CD8-positive, alpha-beta memory T cell (primary cell): ENCODE results near the gene MAEA. TPM values are rescaled to one million over a fixed set of nuclear protein-coding genes. Genes with fewer than 3 reads are reported as not detected.

Experiments used
- CTCF ChIA-PET: fragments of 350-600 bp; sonication (Branson Sonifier 250); formaldehyde crosslinking; loops from one replicate; lab custom pipeline; 2021; ENCODE audit warnings: antibody characterized with exemption; lab: Charles Lee
- POLR2A ChIA-PET: fragments of 350-600 bp; sonication (Branson Sonifier 250); formaldehyde crosslinking; loops from one replicate; lab custom pipeline; 2021; ENCODE audit warnings: antibody characterized with exemption; lab: Charles Lee
- DNase-seq, 5 donors: peaks; one replicate each; pipeline versions ENCODE4 v3.0.0 to v3.0.0-alpha.2; 2020 to 2022; ENCODE audit warnings: mixed read lengths in 1 of 5
- H3K27ac ChIP-seq: one replicate; pipeline ENCODE4 v1.7.0; 2013; ENCODE audit warnings: low read depth, mild to moderate bottlenecking, low read length, moderate library complexity
- H3K27me3 ChIP-seq: 2 replicates; pipeline ENCODE4 v1.7.0; 2013; ENCODE audit warnings: low read length, mild to moderate bottlenecking; ENCODE audit not compliant: insufficient read depth, poor library complexity, severe bottlenecking
- H3K36me3 ChIP-seq: 2 replicates; pipeline ENCODE4 v1.7.0; 2013; ENCODE audit warnings: mild to moderate bottlenecking, low read length, moderate library complexity; ENCODE audit not compliant: insufficient read depth
- H3K4me1 ChIP-seq: 2 replicates; pipeline ENCODE4 v1.7.0; 2013; ENCODE audit warnings: mild to moderate bottlenecking, low read length, moderate library complexity; ENCODE audit not compliant: insufficient read depth
- H3K4me3 ChIP-seq: 2 replicates; pipeline ENCODE4 v1.7.0; 2013; ENCODE audit warnings: mild to moderate bottlenecking, low read length
- H3K9me3 ChIP-seq: 2 replicates; pipeline ENCODE4 v1.7.0; 2013; ENCODE audit warnings: mild to moderate bottlenecking, low read length
- H3K27ac Mint-ChIP-seq, 8 donors: one replicate each; pipeline ENCODE4 v1.8.0; 2020 to 2021; ENCODE audit warnings: mixed read lengths in 8 of 8, mild to moderate bottlenecking in 6 of 8, inconsistent platforms in 3 of 8, moderate library complexity in 3 of 8
- H3K27me3 Mint-ChIP-seq, 2 donors: one replicate each; pipeline ENCODE4 v1.8.0; 2020 to 2021; ENCODE audit warnings: mixed read lengths in 2 of 2, mild to moderate bottlenecking in 1 of 2, moderate library complexity in 1 of 2
- H3K36me3 Mint-ChIP-seq, 3 donors: one replicate each; pipeline ENCODE4 v1.8.0; 2020 to 2021; ENCODE audit warnings: mixed read lengths in 3 of 3, inconsistent platforms in 1 of 3, mild to moderate bottlenecking in 1 of 3
- H3K4me1 Mint-ChIP-seq, 3 donors: one replicate each; pipeline ENCODE4 v1.8.0; 2020 to 2021; ENCODE audit warnings: mixed read lengths in 3 of 3, inconsistent platforms in 1 of 3, mild to moderate bottlenecking in 1 of 3
- H3K4me3 Mint-ChIP-seq, 7 donors: one replicate each; pipeline ENCODE4 v1.8.0; 2020 to 2021; ENCODE audit warnings: mixed read lengths in 7 of 7, mild to moderate bottlenecking in 6 of 7, moderate library complexity in 4 of 7, inconsistent platforms in 2 of 7
- H3K9me3 Mint-ChIP-seq, 5 donors: one replicate each; pipeline ENCODE4 v1.8.0; 2020 to 2022; ENCODE audit warnings: mixed read lengths in 5 of 5, mild to moderate bottlenecking in 3 of 5, moderate library complexity in 2 of 5, inconsistent platforms in 1 of 5
- polyA plus RNA-seq: library from polyadenylated mRNA; unstranded; fragments of 300-500 nt; fragmentation: Illumina TruSeq; gene quantifications from one replicate; pipeline ENCODE4 v1.2.3, GENCODE V29; 2021
- total RNA-seq, 2 experiments: library from RNA; stranded (reverse); gene quantifications; one replicate each; pipeline ENCODE4 v1.2.3, GENCODE V29; 2021

MAEA gene
- total and polyA plus RNA-seq, 3 experiments from 2014 or later: 59.4 to 75.3 (median 63.8) TPM

DNA sequence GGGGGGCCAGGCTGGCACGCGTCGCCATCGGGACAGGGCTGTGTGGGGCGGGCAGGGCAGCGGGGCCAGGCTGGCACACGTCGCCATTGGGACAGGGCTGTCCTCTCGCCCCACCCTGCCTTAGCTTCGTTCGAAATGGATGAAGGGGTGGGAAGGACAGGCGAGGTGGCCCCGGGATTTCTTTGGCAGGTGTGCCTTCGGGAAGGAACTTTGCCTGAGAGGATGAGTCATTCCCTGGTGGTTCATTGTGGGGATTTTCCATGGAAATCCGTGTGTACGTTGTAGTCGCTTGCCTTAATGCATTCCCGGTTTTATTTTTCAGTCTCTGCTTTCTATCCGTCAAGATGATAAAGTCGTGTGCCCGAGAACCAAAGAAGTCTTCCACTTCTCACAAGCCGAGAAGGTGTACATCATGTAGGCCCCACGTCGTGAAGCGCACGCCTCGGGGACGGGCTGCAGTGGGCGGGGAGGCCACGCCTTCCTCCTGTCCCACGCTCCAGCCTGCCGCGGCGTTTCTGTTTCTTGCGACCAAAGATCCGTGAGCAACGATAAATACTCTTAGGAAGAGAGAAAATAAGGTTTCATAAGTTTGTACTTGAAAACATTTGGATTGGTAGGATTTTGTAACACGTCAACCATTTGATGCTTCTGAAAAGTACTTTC lies 49.2 kb downstream of the MAEA start:
- Mint-ChIP-seq H3K27ac (peak overlapping the region in 4 of 8 donors; percentile 19 to 54 (median 41)), H3K4me3 (no peak overlapping the region), H3K36me3 (peaks cover 15 to 74% (median 22%) of the 10 kb centered on the region in 3 donors), H3K27me3 (peaks cover 0 to 1% of the 10 kb centered on the region in 2 donors), H3K4me1 (peaks cover 3 to 24% (median 23%) of the 10 kb centered on the region in 3 donors), H3K9me3 (no peaks in the 10 kb centered on the region)
- no peaks in the 10 kb centered on the region for H3K9me3 ChIP-seq
- H3K27me3 ChIP-seq: no peaks in the 10 kb centered on the region
- H3K4me1 ChIP-seq: no peaks in the 10 kb centered on the region
- peaks cover 45% of the 10 kb centered on the region for H3K36me3 ChIP-seq
- no peak overlapping the region for H3K4me3 ChIP-seq
- no peak for DNase-seq
- ChIA-PET POLR2A (no interaction called here), CTCF (interaction anchor here (2.6 kb wide), 1 partner anchor 9 kb away, joined by 8 read pairs; no protein-coding TSS in a partner anchor)
- H3K27ac ChIP-seq: no peak overlapping the region

DNA sequence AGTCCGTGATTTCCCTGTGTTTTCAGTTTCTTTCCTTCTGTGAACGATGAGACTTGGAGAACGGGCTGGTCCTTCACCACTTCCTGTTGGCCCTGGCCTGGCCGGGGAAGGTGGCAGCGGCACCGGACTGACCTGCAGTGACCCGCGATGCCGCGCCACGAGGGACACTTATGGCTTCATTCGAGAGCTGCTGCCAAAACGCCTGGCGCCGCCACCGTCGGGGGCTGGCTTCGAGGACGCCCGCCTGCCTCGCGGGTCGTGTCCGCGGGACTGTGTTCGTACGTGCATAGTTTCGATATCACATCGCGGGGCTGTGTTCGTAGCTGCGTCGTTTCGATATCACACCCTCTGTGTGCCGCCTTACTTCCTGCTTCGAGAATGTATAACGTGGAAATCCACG lies 49.8 kb downstream of the MAEA start:
- Histone ChIP-seq H3K4me1 (no peaks in the 10 kb centered on the region), H3K27me3 (no peaks in the 10 kb centered on the region), H3K27ac (no peak overlapping the region), H3K9me3 (no peaks in the 10 kb centered on the region), H3K4me3 (no peak overlapping the region), H3K36me3 (peaks cover 45% of the 10 kb centered on the region)
- Mint-ChIP-seq H3K4me1 (peaks cover 2 to 25% (median 22%) of the 10 kb centered on the region in 3 donors), H3K27ac (no peak overlapping the region), H3K36me3 (peaks cover 15 to 69% (median 22%) of the 10 kb centered on the region in 3 donors), H3K4me3 (no peak overlapping the region), H3K9me3 (no peaks in the 10 kb centered on the region), H3K27me3 (peaks cover 0 to 1% of the 10 kb centered on the region in 2 donors)
- DNase-seq: peak in 1 of 5 donors; percentile 36
- ChIA-PET CTCF (interaction anchor here (1.1 to 2.6 kb wide), 2 partner anchors 9 to 13 kb away, joined by 4 to 8 read pairs; no protein-coding TSS in a partner anchor), POLR2A (no interaction called here)

DNA sequence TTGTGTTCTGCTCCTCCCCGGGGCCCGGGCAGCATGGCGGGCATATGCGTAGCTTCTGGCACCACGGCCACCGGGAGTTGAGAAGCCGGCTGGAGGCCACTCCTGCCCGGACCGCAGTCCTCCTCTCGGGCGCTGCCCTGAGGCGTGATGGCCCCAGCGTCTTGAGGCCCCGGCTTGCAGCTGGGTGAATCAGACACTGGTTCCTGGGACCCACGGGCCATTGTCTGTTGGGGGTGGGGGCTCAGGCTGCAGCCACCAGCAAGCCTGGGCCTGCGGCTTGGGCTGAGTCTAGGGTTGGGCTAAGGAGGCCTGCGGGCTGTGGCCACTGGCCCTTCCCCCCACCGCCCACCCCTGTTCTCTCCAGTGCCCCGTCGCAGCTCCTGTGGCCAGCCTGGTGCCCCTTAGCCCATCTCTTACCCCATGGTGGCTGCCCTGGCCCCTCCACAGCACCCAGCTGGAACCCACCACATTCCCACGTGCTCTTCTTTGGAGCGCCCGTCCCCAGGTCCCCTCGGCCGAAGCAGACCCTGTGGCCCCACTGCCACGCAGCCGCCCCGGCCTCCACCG lies 50.6 kb downstream of the MAEA start:
- Mint-ChIP-seq H3K9me3 (no peaks in the 10 kb centered on the region), H3K27ac (no peak overlapping the region), H3K4me1 (peaks cover 9 to 25% (median 25%) of the 10 kb centered on the region in 3 donors), H3K27me3 (peaks cover 0 to 3% of the 10 kb centered on the region in 2 donors), H3K4me3 (no peak overlapping the region), H3K36me3 (peaks cover 15 to 62% (median 20%) of the 10 kb centered on the region in 3 donors)
- Histone ChIP-seq H3K9me3 (no peaks in the 10 kb centered on the region), H3K4me3 (no peak overlapping the region), H3K27ac (no peak overlapping the region), H3K27me3 (no peaks in the 10 kb centered on the region), H3K36me3 (peaks cover 41% of the 10 kb centered on the region), H3K4me1 (no peaks in the 10 kb centered on the region)
- peak in 1 of 5 donors; percentile 43 for DNase-seq
- POLR2A ChIA-PET: no interaction called here
- CTCF ChIA-PET: interaction anchor here (1.1 to 2.6 kb wide), 2 partner anchors 10 to 13 kb away, joined by 4 to 8 read pairs; no protein-coding TSS in a partner anchor

GRCh38 chr4:1340861-1341260 lies 51.2 kb downstream of the MAEA start:
- Mint-ChIP-seq H3K27ac (peak overlapping the region in 2 of 8 donors; percentile 45 to 50), H3K27me3 (peaks cover 0 to 3% of the 10 kb centered on the region in 2 donors), H3K4me3 (no peak overlapping the region), H3K36me3 (peaks cover 15 to 64% (median 20%) of the 10 kb centered on the region in 3 donors), H3K9me3 (no peaks in the 10 kb centered on the region), H3K4me1 (peaks cover 12 to 30% (median 30%) of the 10 kb centered on the region in 3 donors)
- no peaks in the 10 kb centered on the region for H3K27me3 ChIP-seq
- H3K36me3 ChIP-seq: peaks cover 41% of the 10 kb centered on the region
- no peak overlapping the region for H3K27ac ChIP-seq
- H3K4me1 ChIP-seq: peaks cover 5% of the 10 kb centered on the region
- no peaks in the 10 kb centered on the region for H3K9me3 ChIP-seq
- peak in 1 of 5 donors; percentile 44 for DNase-seq
- ChIA-PET CTCF (interaction anchor here (2.6 kb wide), 1 partner anchor 11 kb away, joined by 8 read pairs; no protein-coding TSS in a partner anchor), POLR2A (no interaction called here)
- no peak overlapping the region for H3K4me3 ChIP-seq

DNA sequence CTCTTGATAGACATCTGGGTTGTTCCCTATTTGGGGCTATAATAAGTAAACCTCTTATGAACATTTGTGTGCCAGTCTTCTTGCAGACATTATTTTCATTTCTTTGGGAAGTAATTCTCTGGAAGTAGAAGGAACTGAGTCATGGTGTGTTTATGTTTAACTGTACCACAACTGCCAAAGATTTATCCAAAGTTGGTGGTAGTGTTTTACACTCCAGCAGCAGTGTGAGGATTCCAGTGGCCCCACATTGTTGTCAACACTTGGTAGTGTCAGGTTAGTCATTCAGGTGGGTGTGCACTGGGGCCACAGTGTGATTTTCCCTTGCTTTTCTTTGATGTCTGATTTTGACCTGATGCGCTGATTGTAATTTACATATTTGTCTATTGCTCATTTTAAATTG lies 52.3 kb downstream of the MAEA start:
- Mint-ChIP-seq H3K9me3 (no peaks in the 10 kb centered on the region), H3K36me3 (peaks cover 13 to 58% (median 15%) of the 10 kb centered on the region in 3 donors), H3K27ac (peak overlapping the region in 4 of 8 donors; percentile 38 to 58 (median 46)), H3K27me3 (peaks cover 0 to 3% of the 10 kb centered on the region in 2 donors), H3K4me1 (peaks cover 12 to 27% (median 26%) of the 10 kb centered on the region in 3 donors), H3K4me3 (peak overlapping the region in 1 of 7 donors; percentile 48)
- ChIA-PET CTCF (interaction anchor here (2.6 kb wide), 1 partner anchor 12 kb away, joined by 8 read pairs; no protein-coding TSS in a partner anchor), POLR2A (no interaction called here)
- H3K9me3 ChIP-seq: no peaks in the 10 kb centered on the region
- H3K4me3 ChIP-seq: no peak overlapping the region
- no peaks in the 10 kb centered on the region for H3K27me3 ChIP-seq
- H3K4me1 ChIP-seq: peaks cover 6% of the 10 kb centered on the region
- DNase-seq: no peak
- H3K36me3 ChIP-seq: peaks cover 30% of the 10 kb centered on the region
- no peak overlapping the region for H3K27ac ChIP-seq

GRCh38 chr4:1344696-1345095 lies 55.0 kb downstream of the MAEA start:
- no peak for DNase-seq
- Mint-ChIP-seq H3K27me3 (peaks cover 0 to 2% of the 10 kb centered on the region in 2 donors), H3K4me1 (peaks cover 25 to 37% (median 37%) of the 10 kb centered on the region in 3 donors), H3K36me3 (peaks cover 0 to 42% (median 5%) of the 10 kb centered on the region in 3 donors), H3K4me3 (peak overlapping the region; percentile 67 to 95 (median 75)), H3K9me3 (no peaks in the 10 kb centered on the region), H3K27ac (peak overlapping the region in 7 of 8 donors; percentile 80 to 98 (median 87))
- Histone ChIP-seq H3K36me3 (peaks cover 8% of the 10 kb centered on the region), H3K27me3 (no peaks in the 10 kb centered on the region), H3K9me3 (no peaks in the 10 kb centered on the region), H3K27ac (no peak overlapping the region), H3K4me3 (no peak overlapping the region), H3K4me1 (peaks cover 19% of the 10 kb centered on the region)
- POLR2A ChIA-PET: no interaction called here
- CTCF ChIA-PET: interaction anchor here (0.9 to 3.5 kb wide), 3 partner anchors 12 to 213 kb away, joined by 6 to 20 read pairs (median 7); no protein-coding TSS in a partner anchor

- Mint-ChIP-seq H3K27ac (peak overlapping the region; percentile 87 to 98 (median 95)), H3K4me3 (peak overlapping the region; percentile 88 to 96 (median 94)), H3K36me3 (peaks cover 0 to 36% (median 5%) of the 10 kb centered on the region in 3 donors), H3K9me3 (no peaks in the 10 kb centered on the region), H3K27me3 (peaks cover 0 to 2% of the 10 kb centered on the region in 2 donors), H3K4me1 (peaks cover 32 to 48% (median 37%) of the 10 kb centered on the region in 3 donors)
- peak overlapping the region; percentile 90 for H3K27ac ChIP-seq
- CTCF ChIA-PET: interaction anchor here (0.7 to 3.5 kb wide), 20 partner anchors 10 to 259 kb away, joined by 3 to 28 read pairs (median 6); partner anchors contain the start of genes CTBP1 and MAEA
- POLR2A ChIA-PET: interaction anchor here (0.5 to 3.3 kb wide), 12 partner anchors 16 to 516 kb away, joined by 3 to 59 read pairs (median 5); partner anchors contain the start of genes CTBP1, MAEA, SLBP and TACC3
- no peaks in the 10 kb centered on the region for H3K9me3 ChIP-seq
- peak overlapping the region; percentile 72 for H3K4me3 ChIP-seq
- H3K27me3 ChIP-seq: no peaks in the 10 kb centered on the region
- peak; percentile 24 to 75 (median 42) for DNase-seq
- peaks cover 19% of the 10 kb centered on the region for H3K4me1 ChIP-seq
- peaks cover 4% of the 10 kb centered on the region for H3K36me3 ChIP-seq
These were observed 56.5 kb downstream of the MAEA start for GRCh38 chr4:1345903-1346780.
